GM23338 (cell line): ENCODE data around the gene PGA3. TPM values are rescaled to one million over a fixed set of nuclear protein-coding genes. Genes with fewer than 3 reads are reported as not detected.

ENCODE experiments used
- ATAC-seq: fragments of 200-7000 bp; cut with Tn5 transposase; 3 replicates; pipeline ENCODE4 v1.9.1; 2020
- DNase-seq: peaks from one replicate; pipeline ENCODE4 v3.0.0-alpha.2; 2015; ENCODE audit warnings: low spot score
- H2AFZ ChIP-seq: fragments of 200-600 bp; sonication (generic); 2 replicates; pipeline ENCODE4 v1.8.0; 2016; ENCODE audit warnings: antibody characterized with exemption, mild to moderate bottlenecking, moderate library complexity
- H3F3A ChIP-seq: fragments of 200-600 bp; sonication (generic); replicated peaks from 2 replicates; pipeline ENCODE4 v1.8.0; 2017; ENCODE audit warnings: antibody characterized with exemption, mixed run types, low read depth
- H3K27ac ChIP-seq: fragments of 200-600 bp; sonication (generic); 2 replicates; pipeline ENCODE4 v1.6.1; 2016; ENCODE audit warnings: low read depth
- H3K27me3 ChIP-seq: fragments of 200-600 bp; sonication (generic); 2 replicates; pipeline ENCODE4 v1.8.0; 2016; ENCODE audit warnings: mild to moderate bottlenecking, mixed run types, moderate library complexity; ENCODE audit not compliant: insufficient read depth
- H3K36me3 ChIP-seq: fragments of 200-600 bp; sonication (generic); 2 replicates; pipeline ENCODE4 v1.8.0; 2016; ENCODE audit warnings: mild to moderate bottlenecking; ENCODE audit not compliant: insufficient read depth
- H3K4me1 ChIP-seq: fragments of 200-600 bp; sonication (generic); 2 replicates; pipeline ENCODE4 v1.8.0; 2016; ENCODE audit warnings: mild to moderate bottlenecking, moderate library complexity; ENCODE audit not compliant: insufficient read depth
- H3K4me2 ChIP-seq: fragments of 200-600 bp; sonication (generic); 2 replicates; pipeline ENCODE4 v1.7.1; 2017; ENCODE audit warnings: mixed run types
- H3K4me3 ChIP-seq: fragments of 200-600 bp; sonication (generic); 2 replicates; pipeline ENCODE4 v1.6.1; 2016; ENCODE audit warnings: mixed run types
- H3K79me2 ChIP-seq: fragments of 200-600 bp; sonication (generic); replicated peaks from 2 replicates; pipeline ENCODE4 v1.8.0; 2017; ENCODE audit warnings: mild to moderate bottlenecking; ENCODE audit not compliant: insufficient read depth
- H3K9me2 ChIP-seq: fragments of 200-600 bp; sonication (generic); 2 replicates; pipeline ENCODE4 v1.8.0; 2017; ENCODE audit not compliant: insufficient read depth
- H4K20me1 ChIP-seq: fragments of 200-600 bp; sonication (generic); replicated peaks from 2 replicates; pipeline ENCODE4 v1.8.0; 2017; ENCODE audit warnings: mild to moderate bottlenecking; ENCODE audit not compliant: insufficient read depth
- H3K27ac Mint-ChIP-seq: 2 replicates; pipeline ENCODE4 v1.8.0; 2020; ENCODE audit warnings: inconsistent platforms, mild to moderate bottlenecking, moderate library complexity, mixed read lengths
- H3K27me3 Mint-ChIP-seq: 3 replicates; pipeline ENCODE4 v1.8.0; 2022; ENCODE audit warnings: low read depth, mild to moderate bottlenecking, moderate library complexity, mixed read lengths, inconsistent platforms; ENCODE audit not compliant: insufficient read depth, poor library complexity
- H3K36me3 Mint-ChIP-seq: 3 replicates; pipeline ENCODE4 v1.8.0; 2021; ENCODE audit warnings: low read depth, mild to moderate bottlenecking, inconsistent platforms, moderate library complexity, mixed read lengths
- H3K4me1 Mint-ChIP-seq: 3 replicates; pipeline ENCODE4 v1.8.0; 2020; ENCODE audit warnings: mild to moderate bottlenecking, inconsistent platforms, mixed read lengths
- H3K4me3 Mint-ChIP-seq: 3 replicates; pipeline ENCODE4 v1.8.0; 2021; ENCODE audit warnings: moderate library complexity, mild to moderate bottlenecking, inconsistent platforms, mixed read lengths
- H3K9me3 Mint-ChIP-seq: 3 replicates; pipeline ENCODE4 v1.8.0; 2020; ENCODE audit warnings: moderate library complexity, mild to moderate bottlenecking, inconsistent platforms, mixed read lengths
- CREB1 ChIP-seq: fragments of 250-450 bp; sonication (Bioruptor Pico); IDR thresholded peaks from 2 replicates; pipeline ENCODE4 v1.5.0; 2020; ENCODE audit warnings: low read depth, mild to moderate bottlenecking, moderate library complexity
- CTCF ChIP-seq, 2 experiments: fragments of 200-600 bp in 1 of 2; sonication (generic) in 1 of 2; conservative IDR thresholded peaks; 2 replicates each; pipeline versions ENCODE4 v1.5.1 to v1.6.1; 2016 to 2017; ENCODE audit warnings: antibody characterized with exemption in 2 of 2, low read depth in 2 of 2, mild to moderate bottlenecking in 2 of 2, moderate library complexity in 1 of 2
- ETS1 ChIP-seq: IDR thresholded peaks from 2 replicates; pipeline ENCODE4 v1.6.1; 2016; ENCODE audit warnings: antibody characterized with exemption
- EZH2 ChIP-seq: fragments of 200-600 bp; sonication (generic); IDR thresholded peaks from one replicate; pipeline ENCODE4 v1.8.0; 2017; ENCODE audit warnings: antibody characterized with exemption, mild to moderate bottlenecking, low read depth; ENCODE audit not compliant: unreplicated experiment
- EZH2phosphoT487 ChIP-seq: fragments of 200-600 bp; sonication (generic); IDR thresholded peaks from one replicate; pipeline ENCODE4 v1.8.1; 2018; ENCODE audit warnings: antibody characterized with exemption; ENCODE audit not compliant: unreplicated experiment
- JUNB ChIP-seq: IDR thresholded peaks from one replicate; pipeline ENCODE4 v1.6.1; 2016; ENCODE audit warnings: antibody characterized with exemption; ENCODE audit not compliant: unreplicated experiment
- NANOG ChIP-seq: IDR thresholded peaks from 2 replicates; pipeline ENCODE4 v1.6.1; 2016; ENCODE audit warnings: antibody characterized with exemption, borderline replicate concordance
- POLR2AphosphoS5 ChIP-seq: IDR thresholded peaks from 2 replicates; pipeline ENCODE4 v1.6.1; 2016; ENCODE audit warnings: antibody characterized with exemption, low read depth
- REST ChIP-seq: IDR thresholded peaks from one replicate; pipeline ENCODE4 v1.6.1; 2018; ENCODE audit warnings: antibody characterized with exemption; ENCODE audit not compliant: unreplicated experiment
- STAT1 ChIP-seq: IDR thresholded peaks from one replicate; pipeline ENCODE4 v1.6.1; 2016; ENCODE audit warnings: antibody characterized with exemption; ENCODE audit not compliant: unreplicated experiment
- ZNF114 ChIP-seq: fragments of 250-450 bp; sonication (Bioruptor Pico); IDR thresholded peaks from 2 replicates; pipeline ENCODE4 v1.5.0; 2020; ENCODE audit warnings: mild to moderate bottlenecking, moderate library complexity
- ZNF331 ChIP-seq: fragments of 250-450 bp; sonication (Bioruptor Pico); IDR thresholded peaks from 2 replicates; pipeline ENCODE4 v1.5.0; 2020; ENCODE audit warnings: low read depth, mild to moderate bottlenecking, moderate library complexity
- ZNF462 ChIP-seq: fragments of 250-450 bp; sonication (Bioruptor Pico); IDR thresholded peaks from 2 replicates; pipeline ENCODE4 v1.5.0; 2020; ENCODE audit warnings: mild to moderate bottlenecking, moderate library complexity
- polyA plus RNA-seq: library from polyadenylated mRNA; unstranded; fragments of >200 nt; fragmentation: Nextera tagmentation; extraction: Ambion mirVana; gene quantifications from 2 replicates; pipeline ENCODE4 v1.2.1, GENCODE V29; 2016
- total RNA-seq: library from RNA; depleted of rRNA; stranded (reverse); fragments of >200 nt; shearing (Covaris generic); gene quantifications from 2 replicates; pipeline ENCODE4 v1.2.3, GENCODE V29; 2014

The PGA3 gene
- total and polyA plus RNA-seq, 2 experiments from 2014 or later, result 0.37 TPM; not detected in 1

GRCh38 chr11:61258546-61258945 is 55.2 kb downstream of the PGA3 start:
- Mint-ChIP-seq H3K27me3 (peaks cover 2% of the 10 kb centered on the region), H3K9me3 (no peaks in the 10 kb centered on the region), H3K36me3 (peaks cover 5% of the 10 kb centered on the region; the same call in 2 of the 3 replicates), H3K4me3 (no peak overlapping the region), H3K27ac (no peak overlapping the region), H3K4me1 (no peaks in the 10 kb centered on the region)
- Histone ChIP-seq H3K36me3 (no peaks in the 10 kb centered on the region), H3K4me3 (no peak overlapping the region), H3K9me2 (no peaks in the 10 kb centered on the region), H3K4me2 (no peak overlapping the region), H3F3A (no peaks in the 10 kb centered on the region), H3K27me3 (no peaks in the 10 kb centered on the region), H3K27ac (no peak overlapping the region), H3K79me2 (no peaks in the 10 kb centered on the region), H3K4me1 (no peaks in the 10 kb centered on the region), H4K20me1 (0 out of 2 replicates have a peak, but pooled peaks cover 4% of the 10 kb centered on the region), H2AFZ (no peak overlapping the region)
- DNase-seq, result no peak
- no peak for ATAC-seq
- TF ChIP-seq STAT1 (no peak), EZH2phosphoT487 (no peak), CREB1 (no peak), NANOG (no peak), ZNF462 (CRISPR knock-in tag) (no peak), ZNF114 (CRISPR knock-in tag) (no peak), ETS1 (no peak), JUNB (no peak), ZNF331 (CRISPR knock-in tag) (no peak), EZH2 (no peak), POLR2AphosphoS5 (no peak), CTCF (conservative IDR thresholded peaks at IDR 0.05; ENCODE audit: low read depth in 2 of 2) (no peak), REST (no peak)
